Lung (tissue), 12 donors: Measurements from ENCODE around the gene ANKZF1. TPM values are rescaled to one million over a fixed set of nuclear protein-coding genes. Genes with fewer than 3 reads are reported as not detected.

ENCODE experiments used
- ATAC-seq: fragments of 200-7000 bp; cut with Tn5 transposase; one replicate; pipeline ENCODE4 v1.9.1; 2020; ENCODE audit warnings: moderate number of reproducible peaks; ENCODE audit not compliant: insufficient read depth, low FRiP score
- DNase-seq, 3 donors: peaks; one replicate each; pipeline ENCODE4 v3.0.0-alpha.2; 2013 to 2017
- H3K27ac ChIP-seq, 2 donors: one replicate each; pipeline ENCODE4 v1.5.1; 2013; ENCODE audit warnings: mild to moderate bottlenecking in 2 of 2, moderate library complexity in 2 of 2, control low read depth in 1 of 2, inconsistent platforms in 1 of 2, low read depth in 1 of 2, low read length in 1 of 2
- H3K27me3 ChIP-seq, 3 donors: one replicate each; pipeline ENCODE4 v1.5.1; 2013; ENCODE audit warnings: low read length in 2 of 3; ENCODE audit not compliant: control insufficient read depth in 3 of 3, insufficient read depth in 3 of 3
- H3K36me3 ChIP-seq, 4 donors: one replicate each; pipeline ENCODE4 v1.5.1; 2013; ENCODE audit warnings: low read length in 4 of 4, mild to moderate bottlenecking in 1 of 4, moderate library complexity in 1 of 4; ENCODE audit not compliant: control insufficient read depth in 4 of 4, insufficient read depth in 4 of 4
- H3K4me1 ChIP-seq, 5 donors: one replicate each; pipeline ENCODE4 v1.5.1; 2013; ENCODE audit warnings: low read length in 5 of 5, mild to moderate bottlenecking in 2 of 5, moderate library complexity in 1 of 5; ENCODE audit not compliant: control insufficient read depth in 5 of 5, insufficient read depth in 5 of 5
- H3K4me3 ChIP-seq: one replicate; pipeline ENCODE4 v1.5.1; 2013; ENCODE audit warnings: mild to moderate bottlenecking, control low read depth, moderate library complexity
- H3K9ac ChIP-seq, 2 donors: one replicate each; pipeline ENCODE4 v1.5.1; 2013; ENCODE audit warnings: low read length in 2 of 2, control low read depth in 1 of 2; ENCODE audit not compliant: insufficient read depth in 1 of 2
- H3K9me3 ChIP-seq, 4 donors: one replicate each; pipeline ENCODE4 v1.5.1; 2013; ENCODE audit warnings: low read length in 3 of 4, mild to moderate bottlenecking in 1 of 4, moderate library complexity in 1 of 4; ENCODE audit not compliant: control insufficient read depth in 4 of 4, insufficient read depth in 3 of 4
- WGBS, 2 donors: extraction: QIAGEN DNeasy Blood & Tissue Kit; methylation state at CpG; one replicate each; pipeline ENCODE4 v1.1.7; 2013; 5-methylcytosine and 5-hydroxymethylcytosine counted together
- polyA plus RNA-seq, 2 donors: library from polyadenylated mRNA; stranded (reverse); fragments of 200-250 nt; gene quantifications; one replicate each; pipeline ENCODE4 v1.2.1, GENCODE V29; 2013
- total RNA-seq, 2 donors: library from RNA; depleted of rRNA in 1 of 2; stranded (reverse); fragments of >200 nt in 1 of 2; gene quantifications; one replicate each; pipeline ENCODE4 v1.2.1, GENCODE V29; 2014 to 2021
- TF ChIP-seq, protein P1 (sequence below): IDR thresholded peaks from 2 replicates; pipeline ENCODE4 v1.5.1; 2012; ENCODE audit warnings: mild to moderate bottlenecking; ENCODE audit errors: control extremely low read depth, extremely low read depth
- donor health status: control.
- donor health status: control.
- donor health status: Bipolar disorder and iron deficiency.
- donor health status: healthy.
- donor health status: DM: yes; HTN: yes; CAD: no.

Gene ANKZF1
- total and polyA plus RNA-seq, 4 donors = 22.3 to 101 (median 34.2) TPM

DNA sequence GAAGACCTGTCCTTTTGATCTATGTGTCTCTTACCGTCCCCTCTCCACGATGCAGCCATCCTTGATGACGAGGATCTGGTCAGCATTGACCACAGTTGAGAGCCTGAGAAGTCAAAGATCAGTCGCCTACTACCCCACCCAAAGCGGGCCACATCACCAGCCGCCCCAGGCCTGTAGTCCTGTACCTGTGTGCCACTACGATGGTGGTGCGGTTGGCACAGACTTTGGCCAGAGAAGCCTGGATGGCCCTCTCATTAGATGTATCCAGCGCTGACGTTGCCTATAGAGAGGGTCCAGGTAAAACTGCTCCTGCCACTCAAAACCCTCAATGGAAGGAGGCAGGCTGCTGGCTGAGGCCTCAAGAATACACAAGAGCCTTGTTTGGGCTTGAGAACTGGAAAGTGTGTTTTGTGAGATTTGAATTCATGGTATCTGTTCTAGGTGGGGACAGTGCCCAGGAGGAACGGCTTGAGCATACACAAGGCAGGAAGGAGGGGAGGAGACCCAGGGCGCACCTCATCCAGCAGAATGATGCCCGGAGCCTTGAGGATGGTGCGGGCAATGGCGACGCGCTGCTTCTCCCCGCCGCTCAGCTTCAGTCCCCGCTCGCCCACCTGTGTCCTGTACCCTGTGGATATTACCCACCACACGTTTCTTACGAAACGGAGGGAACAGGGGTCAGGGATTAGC lies 19.3 kb upstream of the ANKZF1 start:
- DNase-seq (no peak), ATAC-seq (no peak)
- Histone ChIP-seq H3K4me3 (no peak overlapping the region), H3K9me3 (no peaks in the 10 kb centered on the region), H3K27ac (no peak overlapping the region), H3K9ac (no peak overlapping the region), H3K36me3 (peaks cover 4 to 43% (median 34%) of the 10 kb centered on the region in 4 donors), H3K27me3 (no peaks in the 10 kb centered on the region), H3K4me1 (peaks cover 0 to 22% (median 12%) of the 10 kb centered on the region in 5 donors)
- 92 to 94% methylated on average over 24 of the region's 24 CpGs for WGBS, 2 donors
- TF ChIP-seq, protein P1, sequence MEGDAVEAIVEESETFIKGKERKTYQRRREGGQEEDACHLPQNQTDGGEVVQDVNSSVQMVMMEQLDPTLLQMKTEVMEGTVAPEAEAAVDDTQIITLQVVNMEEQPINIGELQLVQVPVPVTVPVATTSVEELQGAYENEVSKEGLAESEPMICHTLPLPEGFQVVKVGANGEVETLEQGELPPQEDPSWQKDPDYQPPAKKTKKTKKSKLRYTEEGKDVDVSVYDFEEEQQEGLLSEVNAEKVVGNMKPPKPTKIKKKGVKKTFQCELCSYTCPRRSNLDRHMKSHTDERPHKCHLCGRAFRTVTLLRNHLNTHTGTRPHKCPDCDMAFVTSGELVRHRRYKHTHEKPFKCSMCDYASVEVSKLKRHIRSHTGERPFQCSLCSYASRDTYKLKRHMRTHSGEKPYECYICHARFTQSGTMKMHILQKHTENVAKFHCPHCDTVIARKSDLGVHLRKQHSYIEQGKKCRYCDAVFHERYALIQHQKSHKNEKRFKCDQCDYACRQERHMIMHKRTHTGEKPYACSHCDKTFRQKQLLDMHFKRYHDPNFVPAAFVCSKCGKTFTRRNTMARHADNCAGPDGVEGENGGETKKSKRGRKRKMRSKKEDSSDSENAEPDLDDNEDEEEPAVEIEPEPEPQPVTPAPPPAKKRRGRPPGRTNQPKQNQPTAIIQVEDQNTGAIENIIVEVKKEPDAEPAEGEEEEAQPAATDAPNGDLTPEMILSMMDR = no peak

DNA sequence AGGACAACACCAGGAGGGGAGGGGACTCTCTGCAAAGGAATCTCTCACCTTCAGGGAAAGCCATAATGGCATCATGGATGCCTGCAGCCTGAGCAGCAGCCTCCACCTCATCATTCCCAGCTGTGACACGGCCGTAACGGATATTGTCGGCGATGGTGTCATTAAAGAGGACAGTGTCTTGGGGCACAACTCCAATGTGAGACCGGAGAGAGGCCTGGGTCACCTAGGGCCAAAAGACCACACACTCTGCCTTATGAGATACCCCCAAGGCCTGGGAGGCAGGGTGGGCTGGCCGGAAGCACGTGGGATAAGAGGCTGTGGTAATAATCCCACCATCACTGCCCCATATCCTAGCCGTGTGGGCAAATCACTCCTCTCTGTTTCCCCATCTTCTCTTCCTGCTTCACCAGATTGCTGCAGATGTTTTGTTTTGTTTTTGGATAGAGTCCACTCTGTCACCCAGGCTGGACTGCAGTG lies 18.7 kb upstream of the ANKZF1 start:
- H3K36me3 ChIP-seq = peaks cover 4 to 43% (median 34%) of the 10 kb centered on the region in 4 donors
- peaks cover 0 to 20% (median 12%) of the 10 kb centered on the region in 5 donors for H3K4me1 ChIP-seq
- no peak overlapping the region for H3K9ac ChIP-seq
- H3K27me3 ChIP-seq = no peaks in the 10 kb centered on the region
- TF ChIP-seq, protein P1 = no peak
- ATAC-seq (no peak), DNase-seq (no peak)
- no peak overlapping the region for H3K27ac ChIP-seq
- H3K9me3 ChIP-seq = no peaks in the 10 kb centered on the region
- H3K4me3 ChIP-seq = no peak overlapping the region
- WGBS, 2 donors = 81 to 90% methylated on average over 9 of the region's 9 CpGs

DNA sequence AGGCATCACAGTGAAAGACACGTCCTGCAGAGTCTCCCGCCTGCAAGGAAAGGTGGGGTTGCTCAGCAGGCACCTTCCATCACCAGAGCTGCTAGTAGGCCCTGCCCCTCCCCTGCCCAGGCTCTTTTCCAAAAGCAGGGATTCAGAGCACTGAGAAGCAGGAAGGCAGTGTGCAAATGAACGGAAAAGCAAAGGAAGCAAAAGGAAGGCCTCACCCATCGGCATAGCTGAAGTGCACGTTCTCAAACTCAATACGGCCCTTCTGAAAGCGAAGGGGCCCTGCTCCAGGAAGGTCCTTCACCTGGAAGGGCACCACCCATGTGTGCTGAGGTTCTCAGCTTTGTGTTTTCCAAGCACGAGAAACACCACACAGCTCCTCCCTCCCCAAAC lies 16.6 kb upstream of the ANKZF1 start:
- DNase-seq (no peak), ATAC-seq (no peak)
- H3K36me3 ChIP-seq = peaks cover 4 to 51% (median 37%) of the 10 kb centered on the region in 4 donors
- TF ChIP-seq, protein P1 = no peak
- no peak overlapping the region for H3K27ac ChIP-seq
- WGBS, 2 donors = 75 to 83% methylated on average over 8 of the region's 8 CpGs
- no peak overlapping the region for H3K4me3 ChIP-seq
- H3K9me3 ChIP-seq = no peaks in the 10 kb centered on the region
- H3K4me1 ChIP-seq = peaks cover 0 to 15% (median 7%) of the 10 kb centered on the region in 5 donors
- H3K9ac ChIP-seq = no peak overlapping the region
- H3K27me3 ChIP-seq = no peaks in the 10 kb centered on the region
